HepG2 (cell line): ENCODE measurements around the gene ADGRE3. TPM values are rescaled to one million over a fixed set of nuclear protein-coding genes. Genes with fewer than 3 reads are reported as not detected.

ENCODE experiments used
- ARID5B ChIP-seq: IDR thresholded peaks from 2 replicates; pipeline ENCODE4 v1.4.0; 2020; ENCODE audit warnings: mild to moderate bottlenecking, missing genetic modification reagents
- BCL3 ChIP-seq: sonication (generic); formaldehyde crosslinking; IDR thresholded peaks from 2 replicates; pipeline ENCODE4 v1.5.1; 2020; ENCODE audit warnings: mild to moderate bottlenecking, missing genetic modification reagents, moderate library complexity
- DDIT3 ChIP-seq: sonication (generic); formaldehyde crosslinking; IDR thresholded peaks from 2 replicates; pipeline ENCODE4 v1.4.0; 2020; ENCODE audit warnings: mild to moderate bottlenecking, missing genetic modification reagents
- EED ChIP-seq: sonication (generic); formaldehyde crosslinking; IDR thresholded peaks from 2 replicates; pipeline ENCODE4 v1.5.0; 2020; ENCODE audit warnings: mild to moderate bottlenecking, missing genetic modification reagents
- GABPB1 ChIP-seq: IDR thresholded peaks from 2 replicates; pipeline ENCODE4 v1.6.1; 2016; ENCODE audit warnings: mild to moderate bottlenecking, missing genetic modification reagents, moderate library complexity, missing compliant biosample characterization
- HMGA1 ChIP-seq: sonication (generic); formaldehyde crosslinking; conservative IDR thresholded peaks from 2 replicates; pipeline ENCODE4 v1.4.0; 2020; ENCODE audit warnings: missing genetic modification reagents
- HOXA9 ChIP-seq: sonication (generic); formaldehyde crosslinking; IDR thresholded peaks from 2 replicates; pipeline ENCODE4 v1.8.1; 2022; ENCODE audit warnings: missing genetic modification reagents, mild to moderate bottlenecking, moderate library complexity, borderline replicate concordance
- MAZ ChIP-seq, 2 experiments: sonication (generic) in 1 of 2; formaldehyde crosslinking in 1 of 2; IDR thresholded peaks; 2 replicates each; pipeline versions ENCODE4 v1.5.0 to v1.6.1; 2012 to 2020; ENCODE audit warnings: low read depth in 2 of 2, mild to moderate bottlenecking in 2 of 2, borderline replicate concordance in 1 of 2, improper control_type of control experiment in 1 of 2, low read length in 1 of 2, missing genetic modification reagents in 1 of 2, moderate library complexity in 1 of 2
- REST ChIP-seq, 2 experiments: IDR thresholded peaks; 2 replicates each; pipeline ENCODE4 v1.6.1; 2011 to 2012; ENCODE audit warnings: low read length in 2 of 2, borderline replicate concordance in 1 of 2, low read depth in 1 of 2, mild to moderate bottlenecking in 1 of 2, moderate library complexity in 1 of 2
- SUZ12 ChIP-seq: fragments of 150-350 bp; IDR thresholded peaks from 2 replicates; pipeline ENCODE4 v1.6.1; 2014; ENCODE audit warnings: low read depth, low read length
- TCF12 ChIP-seq, 2 experiments: fragments of 450-650 bp in 1 of 2; sonication (generic) in 1 of 2; formaldehyde crosslinking in 1 of 2; IDR thresholded peaks; 2 replicates each; pipeline versions ENCODE4 v1.6.1 to v1.8.0; 2017 to 2022; ENCODE audit warnings: antibody characterized with exemption in 1 of 2, mild to moderate bottlenecking in 1 of 2, missing genetic modification reagents in 1 of 2, moderate library complexity in 1 of 2
- TMF1 ChIP-seq: sonication (generic); formaldehyde crosslinking; IDR thresholded peaks from 2 replicates; pipeline ENCODE4 v1.8.1; 2022; ENCODE audit warnings: low read depth, missing genetic modification reagents
- ZBTB34 ChIP-seq: sonication (generic); formaldehyde crosslinking; IDR thresholded peaks from 2 replicates; pipeline ENCODE4 v1.8.0; 2022; ENCODE audit warnings: mild to moderate bottlenecking, missing genetic modification reagents
- ZNF430 ChIP-seq: sonication (generic); formaldehyde crosslinking; IDR thresholded peaks from 2 replicates; pipeline ENCODE4 v1.9.0; 2021; ENCODE audit warnings: mild to moderate bottlenecking, missing genetic modification reagents
- ZNF441 ChIP-seq: sonication (generic); formaldehyde crosslinking; IDR thresholded peaks from 2 replicates; pipeline ENCODE4 v1.7.0; 2021; ENCODE audit warnings: missing genetic modification reagents, borderline replicate concordance
- ZNF816 ChIP-seq: sonication (generic); formaldehyde crosslinking; IDR thresholded peaks from 2 replicates; pipeline ENCODE4 v1.8.0; 2022; ENCODE audit warnings: missing genetic modification reagents, mild to moderate bottlenecking, borderline replicate concordance
- polyA plus RNA-seq, 8 experiments: library from polyadenylated mRNA; depleted of rRNA in 3 of 8; stranded (reverse) in 7 of 8; unstranded in 1 of 8; fragments of >200 nt; fragmentation: Illumina TruSeq in 4 of 8; extraction: Trizol in 4 of 8; gene quantifications; 2 replicates each; pipeline versions ENCODE4 v1.2.1 to v1.2.3, GENCODE V29; 2011 to 2016; ENCODE audit warnings: low read depth in 4 of 8, missing spikeins in 1 of 8, mixed read lengths in 1 of 8; ENCODE audit not compliant: insufficient read depth in 1 of 8
- total RNA-seq, 5 experiments: library from RNA; depleted of rRNA; stranded (reverse); fragments of >200 nt; fragmentation: Illumina TruSeq; extraction: Trizol; gene quantifications; 2 replicates each; pipeline ENCODE4 v1.2.3, GENCODE V29; 2016; ENCODE audit warnings: low read depth in 1 of 5

The ADGRE3 gene
- total and polyA plus RNA-seq, 2 of the 13 experiments (the other 11 are each of a cell fraction or from before 2014, with no cell fraction given), result not detected

- TF ChIP-seq REST (IDR thresholded peaks at IDR 0.05; ENCODE audit: borderline replicate concordance in 1 of 2, low read depth in 1 of 2, low read length in 2 of 2) (no peak), EED (CRISPR knock-in tag) (no peak), SUZ12 (no peak), BCL3 (peak; percentile 89), ZBTB34 (CRISPR knock-in tag) (peak; percentile 63; the same call in 1 of the 2 replicates), TMF1 (no peak), ZNF430 (CRISPR knock-in tag) (0 out of 2 replicates have a peak, but pooled peaks have one; percentile 48), ZNF816 (CRISPR knock-in tag) (no peak), MAZ (IDR thresholded peaks at IDR 0.05; ENCODE audit: borderline replicate concordance, low read depth, low read length) (no peak), MAZ (CRISPR knock-in tag; IDR thresholded peaks at IDR 0.05; ENCODE audit: low read depth) (peak; percentile 80), DDIT3 (CRISPR knock-in tag) (no peak), TCF12 (IDR thresholded peaks at IDR 0.05) (no peak), TCF12 (CRISPR knock-in tag; IDR thresholded peaks at IDR 0.05) (no peak), ZNF441 (peak; percentile 27; the same call in 1 of the 2 replicates), HMGA1 (CRISPR knock-in tag) (no peak), ARID5B (CRISPR knock-in tag) (peak; percentile 75), HOXA9 (CRISPR knock-in tag) (0 out of 2 replicates have a peak, but pooled peaks have one; percentile 52), GABPB1 (CRISPR knock-in tag) (peak; percentile 99)
Observed at GRCh38 chr19:14571695-14572490, 102.8 kb downstream of the ADGRE3 start, which contains the start of gene NDUFB7 (continued).
